Activated T-cell treated with anti-CD3 and anti-CD28 coated beads, Interleukin-2, amount 50 U/mL, for 48 hours (primary cell): ENCODE measurements around the gene ALS2CL.

ENCODE experiments used
- DNase-seq, 2 experiments: peaks; one replicate each; pipeline ENCODE4 v3.0.0-alpha.2; 2020

The ALS2CL gene

DNA sequence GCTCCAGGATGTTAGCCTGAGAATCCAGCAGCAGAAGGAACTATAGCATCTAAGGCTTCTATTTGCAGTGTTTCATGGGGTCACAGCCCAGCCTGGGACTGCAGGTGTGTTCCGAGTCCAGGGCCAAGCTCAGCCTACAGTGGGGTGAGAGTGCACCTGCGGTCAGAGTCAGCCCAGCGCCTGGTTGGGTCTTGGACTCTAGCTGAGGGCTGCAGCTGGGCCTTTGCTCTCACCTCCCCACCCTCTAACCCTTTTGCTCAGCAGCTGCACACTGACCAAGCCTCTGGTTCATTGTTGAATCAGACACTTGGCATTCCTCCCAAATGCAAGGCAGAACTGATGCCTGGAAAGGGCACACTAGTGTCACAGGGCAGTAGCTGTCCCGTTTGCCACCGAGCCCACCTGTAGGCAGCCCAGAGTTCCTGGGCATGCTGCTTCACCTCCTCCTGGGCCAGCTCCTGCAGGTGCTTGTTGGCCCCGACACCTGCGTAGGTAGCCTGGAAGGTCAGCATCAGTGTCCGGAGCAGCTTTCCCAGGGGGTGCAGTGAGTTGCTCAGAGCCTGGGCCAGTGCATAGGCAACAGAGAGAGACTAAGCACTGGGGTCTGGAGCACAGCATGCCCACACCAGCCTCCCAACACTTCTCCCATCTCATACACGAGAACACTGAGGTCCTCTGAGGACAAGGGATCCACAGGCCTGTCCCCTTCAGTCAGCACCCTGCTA is 17.5 kb downstream of the ALS2CL start:
- no peak for DNase-seq

DNA sequence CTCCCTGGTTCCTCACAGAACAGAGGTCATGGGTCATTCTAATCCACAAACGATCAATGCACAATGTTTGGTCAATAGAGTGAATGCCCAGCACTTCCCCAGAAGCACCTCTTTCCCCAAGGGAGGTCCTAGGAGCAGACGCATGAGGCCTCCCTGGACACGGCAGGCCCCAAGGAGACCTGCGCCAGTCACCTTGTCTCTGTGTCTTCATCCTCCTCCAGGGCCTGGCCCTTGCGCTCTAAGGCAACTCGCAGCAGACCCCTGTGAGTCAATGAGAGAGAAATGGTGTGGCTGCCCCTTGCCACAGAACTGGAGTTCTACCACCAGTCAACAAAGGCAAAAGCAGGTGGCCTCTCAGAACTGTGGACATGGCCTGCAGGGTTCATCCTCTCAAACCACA is 18.1 kb downstream of the ALS2CL start:
- DNase-seq: no peak

DNA sequence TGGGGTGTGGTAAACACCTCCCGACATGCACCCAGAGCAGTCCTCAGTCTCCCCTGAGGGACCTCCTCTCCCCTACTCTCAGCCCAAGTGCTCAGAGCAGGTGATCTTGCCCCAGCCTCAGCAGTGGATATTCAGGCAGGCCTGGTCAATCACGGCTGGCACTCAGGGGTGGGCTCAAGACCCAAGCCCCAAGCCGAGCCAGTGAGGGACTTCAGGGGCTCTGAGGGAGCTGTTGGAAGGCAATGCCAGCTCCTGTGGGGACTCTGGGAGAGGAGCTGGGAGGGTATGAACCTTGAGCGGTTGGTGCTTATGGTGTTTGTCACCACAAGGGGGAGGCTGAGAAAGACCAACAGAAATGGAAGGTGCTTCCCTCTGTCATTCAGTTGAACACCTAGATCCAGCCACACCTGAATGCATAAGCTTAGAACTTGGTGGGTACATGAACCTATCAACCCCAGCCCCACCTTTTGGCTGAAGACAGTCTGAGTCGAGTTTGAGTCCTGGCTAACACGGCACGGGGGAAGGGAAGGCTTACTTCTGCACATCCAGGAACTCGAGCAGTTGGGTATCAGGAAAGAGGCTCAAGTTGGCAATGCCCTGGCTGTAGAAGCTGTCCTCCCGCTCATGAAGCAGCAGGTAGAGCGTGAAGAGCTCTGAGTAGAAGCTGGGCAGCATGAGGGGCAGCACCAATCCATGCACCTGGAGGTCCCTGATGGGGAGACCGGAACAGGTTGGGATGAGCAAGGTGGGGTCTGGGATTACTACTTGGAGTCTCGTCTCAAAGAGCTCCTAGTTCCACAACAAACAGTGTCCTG is 19.2 kb downstream of the ALS2CL start:
- DNase-seq: no peak

DNA sequence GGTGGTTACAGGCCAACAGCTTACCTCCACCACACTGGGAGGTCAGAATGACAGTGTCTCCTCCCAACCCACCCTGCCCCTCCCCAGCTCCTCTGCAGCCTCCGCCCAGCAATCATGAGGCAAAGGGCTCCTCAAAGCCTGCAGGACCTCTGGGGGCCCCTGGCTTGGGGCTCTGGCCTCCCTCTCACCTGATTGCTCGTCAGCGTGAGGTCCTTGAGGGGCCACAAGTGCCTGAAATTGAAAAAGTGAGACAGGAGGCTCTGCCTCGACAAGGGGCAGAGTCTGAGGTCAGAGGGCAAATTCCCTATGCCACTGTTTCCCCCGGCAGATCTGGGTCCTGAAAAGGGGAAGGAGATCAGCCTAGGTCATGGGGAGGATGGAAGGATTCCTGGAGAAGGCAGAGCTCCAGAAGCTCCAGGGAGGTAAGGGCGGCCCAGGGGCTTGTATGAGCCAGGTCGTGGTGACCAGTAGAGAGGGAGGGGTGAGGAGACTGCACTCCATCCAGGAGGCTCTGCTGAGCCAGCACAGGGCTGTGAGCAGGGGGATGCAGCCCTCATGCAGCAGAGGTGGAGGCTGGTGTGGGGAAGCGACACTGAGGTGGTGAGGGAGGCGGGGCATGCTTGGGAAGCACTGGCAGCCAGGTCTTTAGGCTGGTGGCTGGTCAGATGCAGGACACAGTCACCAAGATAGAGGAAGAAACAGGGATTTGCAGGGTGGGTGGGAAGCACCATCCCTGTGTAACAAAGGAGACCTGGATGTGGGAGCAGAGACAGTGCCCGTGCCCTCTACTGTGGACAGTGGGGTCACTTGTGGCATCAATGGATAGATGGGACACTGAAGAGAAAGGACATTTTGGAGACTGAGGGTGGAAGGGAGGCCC is 20.1 kb downstream of the ALS2CL start:
- no peak for DNase-seq

DNA sequence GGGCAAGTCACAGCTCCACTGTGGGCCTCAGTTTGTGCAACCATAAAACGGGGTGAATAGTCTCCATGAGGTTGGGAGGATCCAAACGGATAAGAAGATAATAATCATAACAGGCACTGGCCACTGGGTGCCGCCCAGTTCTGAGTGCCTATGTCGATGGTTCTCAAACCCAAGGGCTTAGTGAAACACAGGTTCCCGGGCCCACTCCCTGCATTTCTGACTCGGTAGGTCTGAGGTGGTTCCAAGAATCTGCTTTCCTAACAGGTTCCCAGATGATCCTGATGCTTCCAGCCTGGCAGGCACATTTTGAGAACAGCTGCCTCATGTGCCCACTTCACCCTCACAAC is 21.2 kb downstream of the ALS2CL start:
- DNase-seq: no peak

DNA sequence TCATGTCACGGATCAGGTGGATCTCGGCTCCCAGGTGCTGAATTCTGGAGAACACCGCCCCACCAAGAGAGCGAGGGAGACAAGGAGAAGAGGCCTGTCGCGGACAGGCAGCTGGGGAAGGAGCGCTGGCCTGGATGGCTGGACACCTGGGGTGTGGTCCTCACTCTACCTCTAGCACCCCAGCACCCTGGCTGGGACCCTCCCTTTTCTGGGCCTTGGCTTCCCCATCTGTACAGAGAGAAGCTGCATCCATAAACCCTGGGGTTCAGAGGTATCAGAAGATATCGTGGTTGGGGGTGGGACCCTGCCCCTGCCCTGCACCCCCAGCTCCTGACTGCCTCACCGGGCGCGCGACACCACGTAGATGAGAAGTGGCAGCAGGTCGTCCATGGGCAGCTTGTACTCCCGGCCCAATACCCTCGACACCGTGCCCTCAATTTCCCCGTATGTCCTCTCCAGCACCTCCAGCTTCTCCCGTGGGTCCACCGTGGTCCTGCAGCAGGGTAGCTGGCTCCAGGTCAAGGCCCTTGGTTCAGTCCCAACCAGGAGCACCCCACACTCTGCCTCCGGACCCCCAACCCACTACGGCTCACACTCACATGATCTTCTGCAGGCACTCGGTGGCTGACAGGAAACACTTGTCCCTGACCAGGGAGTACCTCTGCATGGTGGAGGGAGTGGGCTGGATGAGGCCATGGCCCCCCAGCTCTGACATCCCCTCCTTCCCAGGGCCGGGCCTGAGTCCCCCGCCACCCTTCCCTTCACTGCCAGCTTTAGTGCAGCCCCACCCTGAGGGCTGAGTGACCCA is 21.7 kb downstream of the ALS2CL start:
- no peak for DNase-seq

DNA sequence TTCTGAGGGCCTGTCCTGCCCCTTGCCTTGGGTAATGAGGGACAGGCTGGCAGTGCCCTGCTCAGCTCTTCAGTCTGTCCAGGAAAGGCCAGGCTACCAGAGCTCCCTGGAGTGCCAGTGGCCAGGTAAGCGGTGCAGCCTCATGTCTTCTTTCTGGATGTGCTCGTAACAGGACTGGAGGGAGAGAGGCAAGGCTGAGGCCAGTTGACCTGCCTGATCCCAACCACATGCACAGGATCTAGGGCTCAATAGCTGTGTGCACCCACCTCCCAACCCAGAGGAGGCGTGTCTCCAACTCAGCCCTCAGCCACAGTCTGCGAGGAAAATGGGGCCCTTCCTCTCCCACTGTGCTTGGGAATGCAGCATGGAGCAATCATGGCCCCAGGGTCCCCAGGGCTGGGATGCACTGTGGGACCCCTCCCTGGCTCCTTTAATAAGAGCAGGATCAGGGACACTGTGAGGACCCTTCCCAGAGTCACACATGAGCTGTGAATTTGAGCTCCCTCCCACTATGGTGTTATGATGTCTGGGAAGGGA is 22.5 kb downstream of the ALS2CL start:
- no peak for DNase-seq

DNA sequence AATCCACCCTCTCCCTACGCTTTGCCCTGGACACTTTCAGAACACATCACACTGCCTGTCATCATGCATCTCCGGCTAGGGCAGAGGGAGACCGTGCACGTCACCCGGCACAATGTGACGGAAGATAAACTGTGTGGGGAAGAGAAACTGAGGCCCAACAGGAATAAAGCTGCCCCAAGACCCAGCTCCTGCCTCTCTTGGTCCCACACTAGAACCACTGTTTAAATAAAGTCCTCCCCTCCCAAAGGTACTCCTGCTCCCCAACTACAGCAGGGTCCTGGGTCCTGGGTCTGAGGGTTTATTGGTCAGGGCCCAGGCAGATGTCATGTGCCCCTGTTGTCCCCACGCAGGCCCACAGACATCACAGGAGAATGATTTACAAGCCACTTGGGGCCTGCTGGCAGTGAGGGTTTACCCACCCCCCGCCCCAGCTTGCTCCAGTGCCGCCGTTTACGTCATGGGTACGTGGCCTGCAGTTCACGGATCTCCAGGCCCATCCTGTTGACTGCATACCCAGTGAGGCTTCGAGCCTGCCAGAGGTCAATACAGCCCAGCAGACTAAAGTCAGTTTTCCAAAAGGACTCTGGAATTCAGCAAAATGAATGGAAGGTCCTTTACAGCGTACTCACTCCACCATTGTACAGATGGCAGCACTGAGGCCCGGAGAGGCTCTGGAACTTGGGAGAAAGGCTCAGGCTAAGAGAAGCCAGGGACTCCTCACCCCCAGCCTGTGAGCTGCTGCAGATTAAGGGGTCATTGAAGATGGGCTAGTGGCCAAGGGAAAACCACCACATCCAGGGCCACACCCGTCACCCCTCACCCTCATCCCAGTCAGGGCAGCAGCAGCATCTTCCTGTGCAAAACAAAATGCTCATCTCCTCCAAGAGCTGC is 23.2 kb downstream of the ALS2CL start:
- DNase-seq: no peak

DNA sequence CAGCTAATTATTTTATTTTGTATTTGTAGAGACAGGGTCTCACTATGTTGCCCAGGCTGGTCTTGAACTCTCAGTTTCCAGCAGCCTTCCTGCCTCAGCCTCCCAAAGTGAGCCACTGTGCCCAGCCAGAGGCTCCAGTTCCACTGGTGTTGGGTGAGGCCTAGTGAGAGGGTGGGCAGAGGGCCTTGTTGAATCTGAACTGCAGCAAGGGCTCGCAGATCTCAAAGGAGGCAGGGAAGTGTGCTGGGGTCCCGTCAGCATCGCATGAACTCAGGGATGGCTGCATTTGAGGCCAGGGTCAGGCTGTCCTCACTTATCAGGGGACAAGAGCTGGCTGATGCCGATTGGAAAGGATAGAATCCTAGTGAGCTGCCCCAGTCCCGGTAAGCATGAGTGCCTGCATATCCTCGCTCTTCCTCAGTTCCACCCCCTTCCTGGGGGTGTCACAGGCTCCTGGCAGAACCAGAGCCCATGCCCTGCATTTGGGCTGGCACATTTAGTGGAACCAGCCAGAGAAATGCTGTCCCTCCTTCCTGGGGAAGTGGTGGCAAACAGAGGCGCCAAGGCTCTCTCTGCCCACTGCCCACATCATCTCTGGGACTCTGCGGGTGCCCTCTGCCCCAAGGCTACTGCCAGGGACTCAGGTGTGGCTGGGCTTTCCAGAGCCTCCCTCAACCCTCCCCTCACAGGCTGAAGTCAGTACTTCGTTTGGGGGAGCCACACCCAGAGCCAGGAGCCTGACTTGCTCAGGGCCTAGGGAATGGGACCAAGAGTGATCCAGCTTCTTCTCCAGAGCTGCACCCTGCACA is 24.1 kb downstream of the ALS2CL start:
- no peak for DNase-seq

DNA sequence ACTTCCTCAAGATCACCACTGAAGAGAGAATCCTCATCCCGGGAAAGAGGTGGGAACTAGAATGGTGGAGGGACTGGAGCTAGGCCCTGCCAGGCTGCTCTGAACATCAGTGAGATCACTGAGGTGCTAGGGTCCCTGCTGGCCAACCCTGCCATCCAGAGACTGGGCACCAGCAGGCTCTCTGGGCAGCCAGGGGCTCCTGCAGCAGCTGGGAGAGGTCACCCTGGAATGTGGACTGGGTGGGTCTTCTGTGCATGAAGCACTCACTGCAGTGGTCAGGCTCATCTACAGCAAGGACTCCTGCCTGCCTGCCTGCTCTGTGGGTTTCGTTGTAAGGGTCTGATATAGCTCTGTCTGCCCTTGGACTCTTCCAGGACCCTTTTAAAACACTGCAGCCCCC is 24.9 kb downstream of the ALS2CL start:
- DNase-seq: no peak

DNA sequence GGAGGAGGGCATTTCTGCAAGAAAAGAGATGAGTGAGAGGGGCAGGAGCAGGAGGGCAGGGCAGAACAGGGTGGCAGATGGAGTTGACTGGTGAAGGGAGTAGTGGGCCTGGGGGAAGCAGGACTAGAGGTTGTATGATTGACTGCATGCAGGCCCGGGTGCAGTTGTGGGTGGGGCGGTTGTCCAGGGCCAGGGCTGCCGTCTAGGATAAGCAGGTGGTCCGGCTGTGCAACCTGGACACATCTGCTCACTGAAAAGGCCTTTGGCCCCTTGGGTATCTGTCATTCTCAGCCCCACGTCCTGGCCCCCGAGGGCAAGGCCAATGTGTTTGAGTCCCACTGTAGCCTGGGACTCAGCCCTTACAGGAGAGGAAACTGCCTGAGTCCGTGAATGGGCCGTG is 25.4 kb downstream of the ALS2CL start:
- no peak for DNase-seq

DNA sequence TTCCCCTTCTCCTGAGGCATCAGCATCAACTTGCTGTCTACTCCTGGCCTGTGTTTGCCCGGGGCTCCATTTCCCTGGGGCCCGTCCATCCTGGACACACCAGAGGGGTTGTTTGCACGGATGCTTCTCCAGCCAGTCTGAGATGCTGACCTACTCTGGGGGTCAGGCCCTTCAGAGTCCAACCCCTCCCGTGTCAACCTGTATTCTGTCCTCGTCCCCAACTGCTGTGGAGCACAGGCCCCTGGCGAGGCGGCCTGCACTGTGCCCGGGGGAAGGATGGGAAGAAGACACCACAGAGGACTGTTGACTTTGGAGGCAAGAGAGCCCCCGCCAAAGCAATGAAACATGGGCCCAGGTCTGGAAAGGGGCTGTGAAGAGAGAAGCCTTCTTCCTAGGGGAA is 25.8 kb downstream of the ALS2CL start:
- no peak for DNase-seq

DNA sequence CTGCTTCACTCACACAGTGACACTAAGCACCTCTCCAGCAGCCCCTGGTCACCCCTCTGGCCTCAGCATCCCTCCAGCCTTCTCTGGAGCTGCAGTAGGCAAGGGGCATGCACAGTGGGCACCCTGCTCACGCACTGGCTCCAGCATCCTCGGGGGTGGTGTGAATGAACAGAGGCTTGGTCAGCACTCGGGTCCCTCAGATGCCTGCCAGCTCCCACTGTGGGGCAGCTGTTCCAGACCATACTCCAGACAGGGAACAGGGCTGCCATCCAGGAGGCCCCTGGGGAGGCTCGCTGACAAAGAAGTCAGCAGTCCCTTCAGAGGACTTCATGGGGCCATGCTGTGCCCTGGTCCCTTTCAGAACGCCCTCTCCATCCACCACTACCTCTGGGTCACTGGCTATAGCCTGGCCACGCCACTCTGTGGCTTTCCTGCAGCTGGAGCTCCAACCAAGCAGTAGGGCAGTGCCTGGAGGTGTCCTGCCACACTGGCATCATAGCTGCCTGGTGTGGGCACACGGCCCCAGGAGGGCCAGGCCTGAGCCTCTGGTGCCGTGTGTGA is 26.3 kb downstream of the ALS2CL start:
- DNase-seq: no peak

DNA sequence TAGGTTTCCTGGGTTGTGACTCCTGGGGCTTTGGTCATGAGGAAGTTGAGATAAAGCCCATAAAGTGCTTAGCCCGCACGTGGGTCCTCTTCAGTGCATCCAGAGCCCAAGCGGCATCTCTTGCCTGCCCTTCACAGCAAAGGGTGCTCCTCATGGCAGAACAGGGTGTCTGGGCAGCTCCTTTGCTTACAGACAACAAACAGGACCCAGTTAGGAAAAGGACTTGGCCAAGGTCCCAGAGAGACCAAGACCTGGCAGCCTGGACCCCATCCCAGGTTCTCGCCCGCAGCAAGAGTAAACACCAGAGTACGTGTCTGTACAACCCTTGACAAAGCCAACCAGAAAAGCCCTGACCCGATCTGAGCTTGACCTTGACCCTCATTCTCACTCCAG is 27.0 kb downstream of the ALS2CL start:
- DNase-seq: no peak

DNA sequence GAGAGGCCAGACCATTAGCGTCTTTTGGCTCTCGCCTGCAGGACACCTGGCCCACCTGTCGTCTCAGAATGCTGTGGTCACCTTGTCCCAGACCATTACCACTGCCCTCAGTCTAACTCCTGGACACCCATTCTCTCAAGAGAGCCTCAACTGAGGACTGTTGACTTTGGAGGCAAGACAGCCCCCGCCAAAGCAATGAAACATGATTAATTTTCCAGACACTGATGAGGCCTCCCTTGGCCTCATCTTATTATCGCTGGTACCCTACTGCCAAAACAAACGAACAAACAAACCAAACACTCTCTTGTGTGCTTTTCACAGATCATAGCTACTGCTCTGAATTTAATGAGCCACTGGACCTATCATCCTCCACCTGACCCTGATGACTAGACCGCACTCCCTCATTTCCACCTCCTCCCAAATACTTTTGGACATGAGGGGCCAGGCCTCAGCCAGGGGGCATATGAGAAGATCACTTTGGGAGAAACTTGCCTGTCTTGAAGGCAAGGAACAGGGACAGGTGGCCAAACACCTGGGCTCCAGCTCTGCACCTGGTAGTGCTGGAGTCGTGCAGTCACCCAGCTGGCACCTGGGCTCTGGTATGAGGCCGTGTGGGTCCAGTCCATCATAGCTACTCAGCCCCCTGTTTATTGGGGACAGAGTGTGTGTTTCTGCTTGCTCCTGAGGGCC is 27.6 kb downstream of the ALS2CL start:
- DNase-seq: no peak

DNA sequence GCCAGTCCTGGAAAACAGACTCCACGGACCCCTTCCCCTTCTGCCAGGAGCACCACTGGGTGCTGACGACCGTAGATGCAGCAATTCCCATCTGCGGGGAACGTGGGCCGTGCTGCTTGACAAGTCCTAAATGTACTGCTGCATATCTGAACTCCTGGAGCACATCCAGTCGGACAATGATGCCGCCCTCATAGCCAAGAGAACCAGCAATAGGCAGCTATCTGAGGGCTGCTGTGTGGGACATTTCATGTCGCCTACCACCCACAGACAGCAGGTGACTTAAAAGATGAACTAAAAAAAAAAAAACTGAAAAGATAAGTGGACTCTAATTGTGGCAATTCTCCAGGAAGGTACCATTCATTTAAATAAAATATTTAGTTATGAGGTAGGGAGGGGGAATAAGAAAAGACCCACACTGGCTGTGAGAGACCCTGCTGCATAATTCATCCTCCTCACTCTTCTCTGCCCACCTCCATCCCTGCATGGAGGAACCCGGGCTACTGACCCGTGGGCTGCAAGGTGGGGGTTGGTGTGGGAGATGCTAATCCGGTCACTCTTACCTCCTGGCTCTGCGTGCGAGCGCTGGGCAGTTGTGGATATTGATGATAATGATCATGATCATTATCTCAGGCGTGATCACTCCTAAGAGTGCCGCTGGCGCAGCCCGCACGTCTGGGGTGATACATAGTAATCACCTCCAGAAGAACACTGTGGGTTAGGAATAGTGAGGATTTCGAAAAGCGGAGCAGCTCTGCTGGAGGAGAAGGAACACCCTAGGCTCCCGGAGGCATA is 28.3 kb downstream of the ALS2CL start:
- no peak for DNase-seq

DNA sequence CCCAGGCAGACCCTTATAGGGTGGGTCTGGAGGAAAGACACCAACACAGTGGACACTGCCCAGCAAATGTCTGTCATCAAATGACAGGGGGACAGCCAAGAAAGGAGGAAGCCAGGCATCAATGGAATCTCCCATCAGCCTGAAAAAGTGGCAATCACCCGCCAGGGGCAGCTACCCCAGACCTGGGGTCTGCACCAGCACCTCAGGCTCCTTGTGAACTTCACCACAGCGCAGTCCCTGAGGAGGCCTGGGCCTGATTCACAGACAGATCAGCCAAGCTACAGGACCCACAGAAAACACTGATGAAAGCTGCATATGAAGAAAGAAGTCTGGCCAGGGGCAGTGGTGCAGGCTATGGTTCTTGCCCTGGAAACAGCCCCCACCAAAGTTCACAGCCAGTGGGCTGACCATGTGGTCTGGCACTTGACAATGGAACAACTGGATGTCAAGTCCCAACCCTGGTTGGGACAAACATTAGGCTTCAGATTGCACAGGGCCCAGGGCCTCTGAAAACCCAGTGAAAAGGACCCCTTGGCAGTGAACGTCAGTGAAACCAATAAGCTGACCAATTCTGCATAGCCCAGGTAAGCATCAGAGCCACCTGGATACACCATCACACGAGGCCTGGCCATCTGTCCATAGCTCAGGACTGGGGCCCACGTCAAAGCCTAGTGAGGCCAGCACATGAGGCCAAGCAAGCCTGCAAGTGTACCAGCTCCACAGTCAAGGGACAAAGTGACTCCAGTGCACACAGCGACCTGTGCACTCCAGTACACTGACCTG is 29.1 kb downstream of the ALS2CL start:
- DNase-seq: no peak

DNA sequence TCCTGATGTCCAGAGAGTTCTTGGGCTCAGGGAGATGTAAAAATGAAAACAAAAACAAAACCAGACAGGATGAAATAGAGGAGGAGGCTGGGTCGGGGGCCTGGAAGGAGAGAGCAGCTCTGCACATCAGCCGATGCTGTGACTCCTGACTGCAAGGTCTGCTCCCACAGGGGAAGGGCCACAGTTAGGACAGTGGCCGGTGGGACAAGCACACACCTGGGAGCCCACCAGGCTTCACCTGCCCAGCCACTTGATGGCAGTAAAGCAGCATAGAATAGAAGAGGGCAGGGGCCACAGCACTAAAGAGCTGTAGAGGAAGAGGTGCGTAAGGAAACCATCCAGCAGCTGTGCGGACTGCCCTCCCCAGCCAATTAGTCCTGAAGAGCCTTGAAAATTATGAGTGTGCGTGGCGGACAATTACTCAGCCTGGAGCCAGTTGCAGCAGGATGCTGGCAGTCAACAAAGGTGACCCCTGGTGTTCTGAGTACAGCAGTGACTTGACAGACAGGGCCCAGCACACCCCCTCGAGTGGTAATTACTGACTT is 29.8 kb downstream of the ALS2CL start:
- peak; percentile 12 to 17 for DNase-seq
